Parathyroid adenoma (tissue), 2 donors: ENCODE measurements around the gene SLC50A1.

Experiments
- H2AFZ ChIP-seq: fragments of 300-600 bp; sonication (generic); one replicate; pipeline ENCODE4 v1.7.0; 2017; ENCODE audit warnings: antibody characterized with exemption, mild to moderate bottlenecking
- H3K27ac ChIP-seq: fragments of 300-600 bp; sonication (generic); one replicate; pipeline ENCODE4 v1.7.0; 2017
- H3K27me3 ChIP-seq: fragments of 300-600 bp; sonication (generic); one replicate; pipeline ENCODE4 v1.7.0; 2017; ENCODE audit warnings: low read length; ENCODE audit not compliant: control insufficient read depth, insufficient read depth
- H3K36me3 ChIP-seq: fragments of 300-600 bp; sonication (generic); one replicate; pipeline ENCODE4 v1.7.0; 2017; ENCODE audit warnings: low read length; ENCODE audit not compliant: control insufficient read depth, insufficient read depth
- H3K4me1 ChIP-seq: fragments of 300-600 bp; sonication (generic); one replicate; pipeline ENCODE4 v1.7.0; 2017; ENCODE audit warnings: control low read depth
- H3K4me2 ChIP-seq: fragments of 300-600 bp; sonication (generic); one replicate; pipeline ENCODE4 v1.7.0; 2017; ENCODE audit warnings: low read length
- H3K4me3 ChIP-seq: fragments of 300-600 bp; sonication (generic); one replicate; pipeline ENCODE4 v1.7.0; 2017; ENCODE audit warnings: low read depth, low read length
- H3K79me2 ChIP-seq: fragments of 300-600 bp; sonication (generic); one replicate; pipeline ENCODE4 v1.7.0; 2017; ENCODE audit warnings: control low read depth
- H3K9ac ChIP-seq: fragments of 300-600 bp; sonication (generic); one replicate; pipeline ENCODE4 v1.7.0; 2017; ENCODE audit warnings: mild to moderate bottlenecking
- H3K9me3 ChIP-seq: fragments of 300-600 bp; sonication (generic); one replicate; pipeline ENCODE4 v1.7.0; 2017; ENCODE audit warnings: low read length; ENCODE audit not compliant: control insufficient read depth
- CTCF ChIP-seq: fragments of 300-600 bp; sonication (generic); IDR thresholded peaks from one replicate; pipeline ENCODE4 v1.7.0; 2017; ENCODE audit warnings: antibody characterized with exemption, mild to moderate bottlenecking
- donor health status: primary hyperparathyroidism.

SLC50A1 gene

GRCh38 chr1:155121249-155121648 is 14.4 kb upstream of the SLC50A1 start:
- no peak overlapping the region for H3K27ac ChIP-seq
- H3K36me3 ChIP-seq, result no peaks in the 10 kb centered on the region
- H3K4me1 ChIP-seq, result no peaks in the 10 kb centered on the region
- no peak for TF ChIP-seq CTCF
- H3K79me2 ChIP-seq, result no peaks in the 10 kb centered on the region
- no peak overlapping the region for H3K9ac ChIP-seq
- H3K4me3 ChIP-seq, result no peak overlapping the region
- H3K9me3 ChIP-seq, result no peaks in the 10 kb centered on the region
- no peak overlapping the region for H2AFZ ChIP-seq
- H3K4me2 ChIP-seq, result no peak overlapping the region
- no peaks in the 10 kb centered on the region for H3K27me3 ChIP-seq

- Histone ChIP-seq H3K36me3 (no peaks in the 10 kb centered on the region), H3K27ac (no peak overlapping the region), H3K4me1 (no peaks in the 10 kb centered on the region), H3K4me2 (no peak overlapping the region), H3K79me2 (no peaks in the 10 kb centered on the region), H3K9ac (no peak overlapping the region), H3K27me3 (no peaks in the 10 kb centered on the region), H3K9me3 (no peaks in the 10 kb centered on the region), H3K4me3 (no peak overlapping the region), H2AFZ (no peak overlapping the region)
- no peak for TF ChIP-seq CTCF
Observed at GRCh38 chr1:155122308-155122707, 13.3 kb upstream of the SLC50A1 start.

GRCh38 chr1:155123801-155124200 is 11.9 kb upstream of the SLC50A1 start:
- no peaks in the 10 kb centered on the region for H3K4me1 ChIP-seq
- H3K4me3 ChIP-seq, result no peak overlapping the region
- H3K27ac ChIP-seq, result no peak overlapping the region
- H3K4me2 ChIP-seq, result no peak overlapping the region
- H3K27me3 ChIP-seq, result no peaks in the 10 kb centered on the region
- H3K36me3 ChIP-seq, result no peaks in the 10 kb centered on the region
- no peaks in the 10 kb centered on the region for H3K9me3 ChIP-seq
- no peak for TF ChIP-seq CTCF
- H3K9ac ChIP-seq, result no peak overlapping the region
- no peak overlapping the region for H2AFZ ChIP-seq
- H3K79me2 ChIP-seq, result no peaks in the 10 kb centered on the region

- no peaks in the 10 kb centered on the region for H3K27me3 ChIP-seq
- H3K9ac ChIP-seq, result no peak overlapping the region
- H3K4me1 ChIP-seq, result no peaks in the 10 kb centered on the region
Observed at GRCh38 chr1:155124503-155125463, 10.9 kb upstream of the SLC50A1 start.

More at GRCh38 chr1:155124503-155125463, 10.9 kb upstream of the SLC50A1 start:
- Histone ChIP-seq H3K4me2 (no peak overlapping the region), H3K27ac (no peak overlapping the region), H3K79me2 (no peaks in the 10 kb centered on the region), H3K36me3 (no peaks in the 10 kb centered on the region), H2AFZ (no peak overlapping the region), H3K9me3 (no peaks in the 10 kb centered on the region), H3K4me3 (no peak overlapping the region)
- TF ChIP-seq CTCF, result no peak
